Medulla oblongata (tissue), 1 donor: ENCODE data around the gene UBE3C.
"Not testable (repeated sequence)": the region's sequence is repeated elsewhere in the genome, so short reads cannot be mapped to it uniquely, and the experiment has no call there.

Experiments
- DNase-seq: peaks from one replicate; pipeline ENCODE4 v3.0.0-alpha.2; 2015; ENCODE audit errors: extremely low spot score

The UBE3C gene

GRCh38 chr7:157138424-157139110 is at the start of gene UBE3C:
TSS of gene UBE3C (plus strand) at chr7:157138926. CDS start at chr7:157139273, 347 bp downstream.
- DNase-seq = peak; percentile 91

DNA sequence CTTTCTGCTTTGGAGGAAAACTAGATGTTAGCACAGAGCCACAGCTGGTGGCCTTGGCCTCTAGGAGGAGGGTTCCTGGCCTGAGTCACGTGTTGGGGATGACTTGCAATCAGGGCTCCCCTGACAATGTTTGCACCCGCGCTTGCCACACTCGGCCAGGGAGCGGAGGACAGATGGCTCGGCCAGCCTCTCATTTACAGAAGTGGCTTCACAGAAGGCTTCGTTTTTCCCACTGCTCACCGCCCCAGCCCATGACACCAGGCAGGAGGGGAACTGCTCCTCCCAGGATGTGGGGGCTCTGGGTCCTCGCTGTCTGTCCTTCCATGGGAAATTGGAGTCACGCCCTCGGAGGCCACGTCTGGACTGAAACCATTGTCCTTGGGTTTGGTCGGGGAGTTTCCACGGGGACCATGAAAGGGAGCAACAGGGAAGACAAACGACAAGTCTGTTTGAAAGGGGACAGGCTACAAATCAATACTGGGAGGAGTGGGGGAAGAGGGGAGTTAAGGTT is 49.6 kb upstream of the UBE3C start:
- no peak for DNase-seq

DNA sequence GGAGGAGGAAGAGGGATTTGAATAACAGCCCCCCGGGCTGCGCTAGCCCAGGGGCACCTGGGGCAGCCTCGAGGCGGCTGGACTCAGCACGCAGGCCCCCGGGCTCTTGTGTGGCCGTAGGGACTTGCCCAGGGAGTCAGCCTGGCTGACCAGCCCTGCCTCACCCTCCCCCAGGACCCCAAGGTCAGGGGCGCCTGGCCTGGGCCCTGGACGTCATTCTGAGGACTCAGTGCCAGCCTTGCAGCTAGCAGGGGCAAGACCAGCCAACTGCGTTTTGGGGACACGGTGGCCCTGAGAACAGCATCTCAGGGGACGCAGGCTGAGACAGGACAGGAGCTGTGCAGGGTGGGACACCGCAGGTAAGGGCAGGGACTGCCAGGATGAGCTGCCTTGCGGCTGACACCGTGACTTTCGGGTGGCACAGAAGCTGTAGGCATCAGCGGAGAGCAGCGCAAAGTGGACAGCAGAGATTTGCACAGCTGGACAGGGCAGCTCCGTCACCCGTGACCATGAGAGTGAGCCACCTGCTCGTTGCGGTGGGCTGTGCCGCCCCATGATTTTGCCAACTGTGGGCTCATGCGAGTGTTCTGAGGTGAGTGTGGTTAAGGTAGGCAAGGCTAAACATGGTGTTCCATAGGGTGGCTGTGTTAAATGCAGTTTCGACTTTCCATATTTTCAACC is 48.1 kb upstream of the UBE3C start:
- no peak for DNase-seq

DNA sequence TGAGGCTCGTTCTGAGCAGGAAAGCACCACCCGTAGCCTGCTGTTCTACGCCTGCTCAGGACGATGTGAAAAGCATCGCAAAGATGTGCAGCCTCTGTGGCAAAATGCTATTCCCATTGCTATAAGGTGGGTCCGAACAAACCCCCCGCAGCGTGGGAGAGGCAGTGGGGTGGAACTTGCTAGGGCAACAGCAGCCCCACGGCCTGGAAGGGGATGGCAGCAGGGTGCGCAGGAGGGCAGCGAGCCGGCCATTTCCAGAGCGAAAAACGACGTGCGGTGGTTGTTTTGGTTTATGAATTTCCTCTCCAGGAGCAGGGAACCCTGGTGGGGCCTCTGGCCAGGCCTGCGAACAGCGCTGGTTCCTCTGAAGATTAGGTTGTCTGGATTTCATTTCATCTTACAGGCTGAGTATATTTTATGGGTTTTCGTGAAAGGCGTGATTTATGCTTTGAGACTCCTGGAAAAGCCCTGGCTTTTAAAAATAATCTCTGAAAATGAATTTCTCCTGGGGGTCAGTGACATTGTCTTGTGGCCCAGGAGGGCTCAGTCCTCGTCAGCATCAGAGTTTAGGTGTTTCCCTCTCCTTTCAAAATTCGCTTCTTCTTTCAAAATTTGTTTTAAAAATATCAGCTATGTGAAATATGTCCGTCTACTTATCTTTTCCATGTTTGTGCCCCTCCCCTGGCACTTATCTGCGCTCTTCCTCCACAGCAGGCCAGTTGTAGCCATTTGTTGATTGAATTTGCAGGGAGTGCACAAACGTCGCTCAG is 42.3 kb upstream of the UBE3C start:
- DNase-seq = no peak

DNA sequence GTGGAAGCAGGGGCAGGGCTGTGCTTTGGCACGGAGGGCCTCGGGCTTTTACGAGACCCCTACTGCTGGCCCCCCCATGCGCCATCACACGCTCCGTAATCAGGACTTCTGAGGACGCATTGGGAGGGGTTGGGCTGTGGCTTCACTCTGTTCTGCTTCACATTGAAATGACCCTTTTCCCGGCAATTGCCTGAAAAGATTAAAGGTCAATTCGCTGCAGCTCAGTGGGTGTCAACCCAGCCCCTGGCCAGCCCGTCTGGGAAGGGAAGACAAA is 41.7 kb upstream of the UBE3C start:
- DNase-seq = no peak

DNA sequence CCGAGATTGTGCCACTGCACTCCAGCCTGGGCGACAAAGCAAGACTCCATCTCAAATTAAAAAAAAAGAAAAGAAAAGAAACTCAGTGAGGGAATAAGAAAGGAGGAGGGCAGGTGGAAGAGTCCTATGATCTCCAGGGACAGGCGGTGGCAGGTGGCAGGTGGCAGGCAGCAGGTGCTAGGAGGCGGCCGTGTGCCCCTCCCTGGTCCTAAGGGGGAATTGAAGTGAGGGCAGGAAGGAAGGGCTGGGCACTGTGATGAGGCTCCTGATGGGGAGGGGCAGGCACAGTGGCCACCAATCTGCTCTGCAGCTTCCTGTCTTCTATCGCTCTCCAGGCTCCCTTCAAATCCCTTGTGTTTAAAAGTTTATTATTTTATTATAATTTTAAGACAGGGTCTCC is 41.2 kb upstream of the UBE3C start:
- DNase-seq = no peak

DNA sequence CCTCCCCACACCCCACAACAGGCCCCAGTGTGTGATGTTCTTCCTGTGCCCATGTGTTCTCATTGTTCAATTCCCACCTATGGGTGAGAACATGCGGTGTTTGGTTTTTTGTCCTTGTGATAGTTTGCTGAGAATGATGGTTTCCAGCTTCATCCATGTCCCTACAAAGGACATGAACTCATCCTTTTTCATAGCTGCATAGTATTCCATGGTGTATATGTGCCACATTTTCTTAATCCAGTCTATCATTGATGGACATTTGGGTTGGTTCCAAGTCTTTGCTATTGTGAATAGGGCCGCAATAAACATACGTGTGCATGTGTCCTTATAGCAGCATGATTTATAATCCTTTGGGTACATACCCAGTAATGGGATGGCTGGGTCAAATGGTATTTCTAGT is 38.7 kb upstream of the UBE3C start:
- DNase-seq = not testable (repeated sequence)

- DNase-seq = not testable (repeated sequence)
These were observed 35.1 kb upstream of the UBE3C start for GRCh38 chr7:157103641-157104040.

GRCh38 chr7:157111311-157111710 is 27.4 kb upstream of the UBE3C start:
- DNase-seq = no peak

- DNase-seq = no peak
These were observed 26.0 kb upstream of the UBE3C start for GRCh38 chr7:157112706-157113105.

DNA sequence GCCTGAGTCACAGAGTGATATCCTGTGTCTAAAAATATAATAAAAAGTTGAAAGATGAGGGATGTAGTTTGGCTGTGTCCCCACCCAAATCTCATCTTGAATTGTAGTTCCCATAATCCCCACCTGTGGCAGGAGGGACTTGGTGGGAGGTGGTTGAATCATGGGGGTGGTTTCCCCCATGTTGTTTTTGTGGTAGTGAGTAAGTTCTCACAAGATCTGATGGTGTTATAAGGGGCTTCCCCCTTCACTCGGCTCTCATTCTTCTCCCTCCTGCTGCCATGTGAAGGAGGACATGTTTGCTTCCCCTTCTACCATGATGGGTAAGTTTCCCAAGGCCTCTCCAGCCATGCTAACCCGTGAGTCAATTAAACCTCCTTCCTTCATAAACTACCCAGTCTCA is 25.1 kb upstream of the UBE3C start:
- DNase-seq = no peak

GRCh38 chr7:157116762-157117161 is 22.0 kb upstream of the UBE3C start:
- DNase-seq = no peak

GRCh38 chr7:157117796-157118195 is 20.9 kb upstream of the UBE3C start:
- DNase-seq = no peak

- DNase-seq = no peak
These were observed 18.5 kb upstream of the UBE3C start for GRCh38 chr7:157120181-157120580.

GRCh38 chr7:157121184-157121715 is 17.5 kb upstream of the UBE3C start:
- no peak for DNase-seq

- no peak for DNase-seq
These were observed 15.8 kb upstream of the UBE3C start for GRCh38 chr7:157122800-157123495.

GRCh38 chr7:157124690-157125089 is 14.0 kb upstream of the UBE3C start:
- DNase-seq = no peak

- no peak for DNase-seq
These were observed 13.1 kb upstream of the UBE3C start for GRCh38 chr7:157125376-157126223.

- DNase-seq = no peak
These were observed 11.8 kb upstream of the UBE3C start for GRCh38 chr7:157126921-157127320.

DNA sequence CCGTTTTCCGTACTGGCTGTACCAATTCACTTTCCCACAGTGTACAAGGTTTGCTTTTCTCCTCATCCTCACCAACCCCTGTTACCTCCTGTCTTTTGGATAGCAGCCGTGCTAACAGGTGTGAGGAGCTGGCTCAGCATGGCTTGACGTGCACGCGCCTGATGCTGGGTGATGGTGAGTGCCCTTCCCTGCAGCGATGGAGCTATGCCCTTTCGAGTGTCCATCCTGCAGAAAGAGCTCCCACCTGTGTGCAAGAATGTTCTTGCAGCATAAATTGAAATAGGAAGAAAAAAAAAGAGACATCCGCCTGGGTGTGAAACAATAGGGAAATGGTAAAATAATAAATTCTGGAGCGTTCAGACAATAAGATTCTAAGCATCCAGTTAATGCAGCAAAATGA is 9.5 kb upstream of the UBE3C start:
- DNase-seq = no peak

- DNase-seq = no peak
These were observed 8.7 kb upstream of the UBE3C start for GRCh38 chr7:157129907-157130460.
